ENCODE measurements around the gene MBOAT2. TPM values are rescaled to one million over a fixed set of nuclear protein-coding genes. Genes with fewer than 3 reads are reported as not detected.

The MBOAT2 gene
- total RNA-seq, 1 experiment from 2014 or later: 40.9 TPM

DNA sequence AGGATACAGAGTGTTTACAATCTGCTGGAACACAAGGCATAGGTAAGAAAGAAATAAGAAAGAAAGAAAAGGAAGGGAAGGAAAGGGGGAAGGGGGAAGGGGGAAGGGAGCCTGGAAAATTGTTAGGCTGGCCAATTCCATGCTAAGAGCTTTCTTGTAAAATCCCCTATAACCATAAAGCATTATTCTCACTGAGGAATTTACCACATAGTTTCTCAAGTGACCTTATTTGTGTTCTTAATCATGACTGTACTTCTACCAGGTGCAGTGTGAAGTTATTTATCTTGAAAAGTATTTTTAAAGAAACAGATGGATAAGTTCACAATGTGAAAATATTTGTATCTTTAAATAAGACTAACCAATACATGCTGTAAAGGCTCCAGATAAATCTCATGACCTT, 126.9 kb downstream of the MBOAT2 start:
- no peak overlapping the region for H3K27ac Mint-ChIP-seq (ENCODE audit: unreplicated experiment)
- TF ChIP-seq, protein P1, sequence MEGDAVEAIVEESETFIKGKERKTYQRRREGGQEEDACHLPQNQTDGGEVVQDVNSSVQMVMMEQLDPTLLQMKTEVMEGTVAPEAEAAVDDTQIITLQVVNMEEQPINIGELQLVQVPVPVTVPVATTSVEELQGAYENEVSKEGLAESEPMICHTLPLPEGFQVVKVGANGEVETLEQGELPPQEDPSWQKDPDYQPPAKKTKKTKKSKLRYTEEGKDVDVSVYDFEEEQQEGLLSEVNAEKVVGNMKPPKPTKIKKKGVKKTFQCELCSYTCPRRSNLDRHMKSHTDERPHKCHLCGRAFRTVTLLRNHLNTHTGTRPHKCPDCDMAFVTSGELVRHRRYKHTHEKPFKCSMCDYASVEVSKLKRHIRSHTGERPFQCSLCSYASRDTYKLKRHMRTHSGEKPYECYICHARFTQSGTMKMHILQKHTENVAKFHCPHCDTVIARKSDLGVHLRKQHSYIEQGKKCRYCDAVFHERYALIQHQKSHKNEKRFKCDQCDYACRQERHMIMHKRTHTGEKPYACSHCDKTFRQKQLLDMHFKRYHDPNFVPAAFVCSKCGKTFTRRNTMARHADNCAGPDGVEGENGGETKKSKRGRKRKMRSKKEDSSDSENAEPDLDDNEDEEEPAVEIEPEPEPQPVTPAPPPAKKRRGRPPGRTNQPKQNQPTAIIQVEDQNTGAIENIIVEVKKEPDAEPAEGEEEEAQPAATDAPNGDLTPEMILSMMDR (IDR thresholded peaks at IDR 0.05; ENCODE audit: unreplicated experiment): no peak
- no peak for DNase-seq
- H3K9me3 Mint-ChIP-seq (ENCODE audit: low read depth, unreplicated experiment): no peaks in the 10 kb centered on the region
- H3K27me3 Mint-ChIP-seq (ENCODE audit: unreplicated experiment): no peaks in the 10 kb centered on the region
- no peak overlapping the region for H3K4me3 Mint-ChIP-seq (ENCODE audit: low read depth, unreplicated experiment)
- intact Hi-C loops (cut with micrococcal nuclease; ENCODE audit: unreplicated experiment): no loop called here
- BruUV-seq (replicated peaks): no TSS peak
- H3K36me3 Mint-ChIP-seq (ENCODE audit: insufficient read depth, unreplicated experiment): no peaks in the 10 kb centered on the region
- H3K4me1 Mint-ChIP-seq (ENCODE audit: low read depth, unreplicated experiment): no peaks in the 10 kb centered on the region
- CTCF ChIA-PET: no interaction called here

GRCh38 chr2:8872821-8873432, 130.6 kb downstream of the MBOAT2 start:
- CTCF ChIA-PET: interaction anchor here (1.0 to 1.6 kb wide), 3 partner anchors 69 to 267 kb away, joined by 3 to 7 read pairs (median 3); no protein-coding TSS in a partner anchor
- Mint-ChIP-seq H3K4me3 (ENCODE audit: low read depth, unreplicated experiment) (no peak overlapping the region), H3K27ac (ENCODE audit: unreplicated experiment) (no peak overlapping the region), H3K9me3 (ENCODE audit: low read depth, unreplicated experiment) (no peaks in the 10 kb centered on the region), H3K27me3 (ENCODE audit: unreplicated experiment) (no peaks in the 10 kb centered on the region), H3K4me1 (ENCODE audit: low read depth, unreplicated experiment) (no peaks in the 10 kb centered on the region), H3K36me3 (ENCODE audit: insufficient read depth, unreplicated experiment) (no peaks in the 10 kb centered on the region)
- peak; percentile 11 for DNase-seq
- TF ChIP-seq, protein P1 (IDR thresholded peaks at IDR 0.05; ENCODE audit: unreplicated experiment): peak; percentile 47
- intact Hi-C loops (cut with micrococcal nuclease; ENCODE audit: unreplicated experiment): loop anchor here (1.0 kb wide), 2 partner anchors 241 to 266 kb away; no protein-coding TSS in a partner anchor
- no TSS peak for BruUV-seq (replicated peaks)

DNA sequence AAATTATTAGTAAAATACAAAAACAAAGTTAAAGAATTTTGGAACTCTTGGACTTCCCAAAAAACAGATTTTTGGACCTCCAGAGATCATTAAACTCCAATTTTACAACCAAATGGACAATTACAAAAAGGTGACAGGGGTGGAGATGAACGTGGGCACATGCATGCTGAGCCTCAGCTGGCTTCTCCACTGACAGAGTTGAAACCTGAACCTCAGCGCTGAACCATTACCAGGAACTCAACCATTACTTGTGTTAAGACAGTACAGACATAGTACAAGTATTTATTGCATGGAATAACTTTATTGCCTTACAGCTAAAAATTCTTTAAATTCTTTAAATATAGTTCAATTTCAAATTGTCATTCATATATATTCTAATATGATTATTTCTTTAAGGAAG, 133.0 kb downstream of the MBOAT2 start:
- CTCF ChIA-PET: no interaction called here

GRCh38 chr2:8867363-8867762, 136.1 kb downstream of the MBOAT2 start:
- CTCF ChIA-PET: no interaction called here
- Mint-ChIP-seq H3K9me3 (ENCODE audit: low read depth, unreplicated experiment) (no peaks in the 10 kb centered on the region), H3K36me3 (ENCODE audit: insufficient read depth, unreplicated experiment) (no peaks in the 10 kb centered on the region), H3K4me1 (ENCODE audit: low read depth, unreplicated experiment) (no peaks in the 10 kb centered on the region), H3K4me3 (ENCODE audit: low read depth, unreplicated experiment) (no peak overlapping the region), H3K27me3 (ENCODE audit: unreplicated experiment) (no peaks in the 10 kb centered on the region), H3K27ac (ENCODE audit: unreplicated experiment) (no peak overlapping the region)
- no TSS peak for BruUV-seq (replicated peaks)
- DNase-seq: no peak
- TF ChIP-seq, protein P1 (IDR thresholded peaks at IDR 0.05; ENCODE audit: unreplicated experiment): no peak
- intact Hi-C loops (cut with micrococcal nuclease; ENCODE audit: unreplicated experiment): no loop called here

More for the DNA sequence above, 133.0 kb downstream of the MBOAT2 start:
- DNase-seq: no peak
- TF ChIP-seq, protein P1 (IDR thresholded peaks at IDR 0.05; ENCODE audit: unreplicated experiment): no peak
- Mint-ChIP-seq H3K36me3 (ENCODE audit: insufficient read depth, unreplicated experiment) (no peaks in the 10 kb centered on the region), H3K9me3 (ENCODE audit: low read depth, unreplicated experiment) (no peaks in the 10 kb centered on the region), H3K27me3 (ENCODE audit: unreplicated experiment) (no peaks in the 10 kb centered on the region), H3K4me3 (ENCODE audit: low read depth, unreplicated experiment) (no peak overlapping the region), H3K27ac (ENCODE audit: unreplicated experiment) (no peak overlapping the region), H3K4me1 (ENCODE audit: low read depth, unreplicated experiment) (no peaks in the 10 kb centered on the region)
- BruUV-seq (replicated peaks): no TSS peak
- intact Hi-C loops (cut with micrococcal nuclease; ENCODE audit: unreplicated experiment): no loop called here
